ENCODE results near the gene DPP3.
A peak's percentile ranks its signal among the peaks of the same experiment; 100 is the strongest.

- TF ChIP-seq EP300 (IDR thresholded peaks at IDR 0.05) (no peak), POLR2A (IDR thresholded peaks at IDR 0.05; ENCODE audit: low read depth) (no peak), CTCF (IDR thresholded peaks at IDR 0.05) (peak in 2 of 3 experiments; percentile 6 to 66)
Observed at GRCh38 chr11:66467034-66467659, 13.1 kb upstream of the DPP3 start.

Data from esophagus muscularis mucosa (tissue), 4 donors.